HG03139 (cell line): ENCODE measurements around the gene MACROD2.

Experiments
- ATAC-seq: cut with Tn5 transposase; IDR thresholded peaks from one replicate; pipeline ENCODE4 v1.9.1; 2021; ENCODE audit not compliant: unreplicated experiment

MACROD2 gene

DNA sequence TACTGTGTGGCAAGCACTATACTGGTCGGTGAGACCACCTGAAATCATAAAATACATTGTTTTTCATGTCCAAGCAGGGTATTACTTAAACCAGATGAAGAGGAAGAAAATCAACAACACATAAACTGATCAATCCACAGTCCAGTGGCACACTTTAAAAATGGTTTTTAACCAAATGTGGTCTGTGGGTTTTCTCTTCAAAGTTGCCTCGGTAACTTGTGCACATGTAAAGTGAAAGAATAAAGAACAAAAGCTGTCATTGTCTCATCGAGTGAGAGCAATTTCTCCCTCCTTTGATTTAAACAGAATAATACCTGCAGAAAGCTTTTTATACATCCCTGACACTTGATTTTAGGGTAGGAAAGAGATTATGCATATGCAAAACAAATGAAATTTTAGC, 338.4 kb downstream of the MACROD2 start:
- no peak for ATAC-seq

GRCh38 chr20:14334306-14334930, 339.1 kb downstream of the MACROD2 start:
- ATAC-seq, result no peak

GRCh38 chr20:14335052-14335451, 339.7 kb downstream of the MACROD2 start:
- no peak for ATAC-seq

- ATAC-seq, result no peak
These were observed 341.4 kb downstream of the MACROD2 start for GRCh38 chr20:14336686-14337085.

DNA sequence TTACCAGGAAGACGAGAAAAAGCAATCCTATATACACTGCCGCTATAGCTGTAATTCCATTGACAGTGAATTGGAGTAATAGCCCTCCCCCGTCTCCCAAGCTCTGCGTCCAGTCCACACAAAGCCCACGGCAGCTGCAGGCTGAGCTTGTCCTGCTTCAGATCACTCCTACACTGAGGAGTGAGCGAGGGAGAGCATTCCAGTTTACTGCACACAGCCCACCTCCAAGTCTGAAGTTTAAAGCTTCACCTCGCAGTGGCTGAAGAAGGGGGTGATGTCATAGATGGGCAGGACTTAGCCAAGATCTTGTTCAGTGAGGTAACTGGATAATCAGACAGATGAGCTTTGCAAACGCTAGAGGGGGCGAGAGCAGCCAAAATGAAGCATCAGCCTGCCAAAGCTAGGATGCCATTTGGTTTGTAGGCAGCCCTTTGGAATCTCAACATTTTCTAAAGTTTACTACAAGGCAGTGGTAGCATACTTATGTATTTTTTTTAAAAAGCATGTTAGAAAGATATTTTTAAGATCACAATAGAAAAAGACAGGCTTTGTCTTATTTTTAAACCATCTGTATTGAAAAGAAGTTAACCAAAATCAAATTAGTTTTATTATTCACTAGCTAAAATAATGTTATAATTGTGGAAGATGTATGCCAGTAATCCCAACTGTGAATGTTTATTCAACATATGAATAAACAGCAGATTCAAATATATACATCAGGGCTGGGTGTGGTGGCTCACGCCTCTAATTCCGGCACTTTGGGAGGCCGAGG, 342.3 kb downstream of the MACROD2 start, which contains the start of gene FLRT3:
Gene FLRT3, minus strand, starts transcription at position 213 of the 772 bp plus-strand sequence. CDS start 10,106 bp downstream, outside the sequence.
- peak; percentile 93 for ATAC-seq

GRCh38 chr20:14341801-14342200, 346.5 kb downstream of the MACROD2 start:
- no peak for ATAC-seq

DNA sequence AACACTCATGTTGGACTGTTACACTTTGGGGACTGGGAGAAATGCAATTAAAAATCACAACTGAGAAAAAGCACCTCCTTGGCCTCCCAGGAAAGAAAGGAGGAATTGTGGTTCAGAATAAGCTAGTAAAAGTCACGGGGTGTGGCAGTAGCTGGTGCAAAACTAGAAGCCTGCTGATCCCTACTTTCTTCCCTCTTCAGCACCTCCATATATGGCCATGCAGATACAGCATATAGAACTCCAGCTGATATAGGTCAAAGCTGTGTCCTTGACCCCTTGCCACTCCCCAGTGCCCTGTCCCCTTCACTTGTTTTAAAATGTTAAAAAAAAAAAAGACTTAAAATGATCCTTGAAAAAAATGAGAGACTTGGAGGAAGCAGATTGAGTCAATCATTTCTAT, 347.6 kb downstream of the MACROD2 start:
- no peak for ATAC-seq

GRCh38 chr20:14343491-14344065, 348.3 kb downstream of the MACROD2 start:
- ATAC-seq, result no peak

DNA sequence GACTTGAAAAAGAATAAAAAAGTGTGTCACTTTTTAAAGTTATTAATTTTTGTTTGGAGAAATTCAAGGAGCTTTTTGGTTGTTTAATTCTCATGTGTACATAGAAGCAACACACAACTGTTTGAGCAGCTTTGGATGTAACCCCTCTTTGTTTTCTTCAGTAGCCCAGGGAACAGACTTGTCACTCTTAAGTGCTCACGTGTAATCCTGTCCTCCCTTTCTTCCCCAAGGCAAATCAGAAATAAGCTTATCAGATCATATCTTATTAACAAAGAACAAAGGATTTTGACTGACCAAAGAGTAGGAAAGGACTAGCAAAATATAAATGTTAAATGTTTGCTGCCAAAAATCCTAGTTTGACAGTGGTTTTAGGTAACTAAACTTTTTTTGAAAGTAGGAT, 349.4 kb downstream of the MACROD2 start:
- no peak for ATAC-seq

DNA sequence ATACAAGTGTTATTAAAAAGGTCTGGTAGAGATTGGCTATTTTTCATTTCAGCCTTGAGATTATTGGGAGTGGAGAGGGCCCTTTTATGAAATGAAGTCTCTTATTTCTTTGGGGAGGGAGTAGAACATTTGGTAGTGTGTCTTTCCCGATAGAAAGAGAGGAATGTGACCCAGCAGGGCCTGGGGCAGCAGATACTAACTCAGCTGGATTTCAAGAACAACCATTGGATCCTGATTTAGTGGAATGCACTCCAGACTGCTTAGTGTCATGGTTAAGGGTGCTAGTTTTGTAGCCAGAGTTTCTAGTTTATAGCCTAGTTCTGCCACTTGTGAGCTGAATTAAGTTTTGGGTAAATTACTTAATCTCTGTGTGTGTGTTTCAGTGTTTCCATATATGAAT, 360.5 kb downstream of the MACROD2 start:
- no peak for ATAC-seq

- no peak for ATAC-seq
These were observed 365.1 kb downstream of the MACROD2 start for GRCh38 chr20:14360416-14360815.

DNA sequence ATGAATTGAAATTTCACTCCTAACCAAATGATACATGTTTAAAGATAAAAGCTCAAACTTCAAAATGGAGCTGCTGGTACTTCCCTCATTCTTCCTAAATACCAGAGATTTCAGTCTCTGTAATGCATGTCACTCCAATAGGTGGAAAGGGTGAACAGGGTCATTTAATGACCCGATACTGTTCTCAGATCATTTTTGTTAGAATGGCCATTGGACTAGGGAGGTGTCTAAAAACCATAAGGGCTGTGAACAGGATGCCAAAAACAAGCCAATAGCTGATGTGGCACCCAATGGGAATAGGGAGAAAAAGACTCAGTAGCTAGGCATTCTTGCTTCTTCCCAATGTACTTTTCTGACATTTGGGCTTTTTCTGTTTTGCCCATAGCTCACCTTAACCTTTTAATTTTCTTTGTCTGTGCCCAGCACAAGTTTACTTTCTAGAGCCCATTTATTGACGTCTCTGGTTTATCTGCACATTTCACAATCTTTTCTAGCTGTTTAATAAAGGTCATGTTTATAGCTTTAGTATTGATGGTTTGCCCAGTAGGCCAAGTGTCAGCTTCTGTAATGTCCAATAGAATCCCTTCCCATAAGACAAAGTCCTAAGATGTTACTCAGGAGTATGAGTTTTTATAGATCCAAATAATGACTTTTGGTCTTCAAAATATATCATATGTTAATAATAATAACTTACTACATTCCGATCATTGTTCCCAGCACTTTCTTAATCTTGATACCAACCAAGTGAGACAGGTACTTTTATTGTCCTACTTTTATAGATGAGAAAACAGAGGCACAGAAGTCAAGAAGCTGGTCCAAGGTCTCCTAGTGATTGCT, 366.4 kb downstream of the MACROD2 start:
- no peak for ATAC-seq

GRCh38 chr20:14374196-14374595, 378.9 kb downstream of the MACROD2 start:
- no peak for ATAC-seq

- ATAC-seq, result no peak
These were observed 380.2 kb downstream of the MACROD2 start for GRCh38 chr20:14375416-14375985.

DNA sequence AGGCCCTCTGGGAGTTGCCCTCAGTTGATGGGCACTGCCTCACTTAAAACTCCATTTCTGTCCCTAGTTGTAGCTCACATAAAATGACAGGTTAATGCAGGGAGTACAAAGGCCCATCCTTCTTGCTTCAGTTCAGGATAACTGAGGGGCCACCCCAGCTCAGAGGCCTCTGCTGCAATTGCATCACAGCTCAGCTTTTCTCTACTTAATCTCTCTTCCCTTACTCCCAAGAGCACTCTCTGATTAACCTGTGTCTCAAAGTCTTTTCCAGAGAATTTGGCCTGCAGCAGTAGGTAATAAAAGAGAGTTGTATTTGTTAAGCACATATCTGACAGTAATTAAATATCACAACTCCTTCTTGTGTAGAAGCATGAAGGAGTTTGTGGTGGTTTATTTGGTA, 383.0 kb downstream of the MACROD2 start:
- no peak for ATAC-seq

DNA sequence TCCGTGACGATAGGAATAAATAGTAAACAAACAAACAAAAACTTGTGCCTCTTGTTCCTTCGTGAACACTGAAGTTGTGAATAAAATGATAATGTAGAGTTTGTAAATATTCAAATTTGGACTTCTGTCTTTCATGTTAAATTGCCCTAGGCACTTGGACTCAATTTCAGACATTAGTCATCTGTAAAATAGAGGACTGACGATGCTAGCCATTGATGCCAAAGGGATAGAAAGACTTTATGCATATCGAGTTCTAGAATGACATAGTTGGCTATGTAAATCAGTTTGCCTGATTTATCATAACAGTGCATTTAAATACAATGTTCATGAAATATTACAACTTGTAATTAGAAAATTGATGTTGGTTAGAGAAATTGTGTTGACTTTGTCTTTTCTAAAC, 388.0 kb downstream of the MACROD2 start:
- no peak for ATAC-seq

DNA sequence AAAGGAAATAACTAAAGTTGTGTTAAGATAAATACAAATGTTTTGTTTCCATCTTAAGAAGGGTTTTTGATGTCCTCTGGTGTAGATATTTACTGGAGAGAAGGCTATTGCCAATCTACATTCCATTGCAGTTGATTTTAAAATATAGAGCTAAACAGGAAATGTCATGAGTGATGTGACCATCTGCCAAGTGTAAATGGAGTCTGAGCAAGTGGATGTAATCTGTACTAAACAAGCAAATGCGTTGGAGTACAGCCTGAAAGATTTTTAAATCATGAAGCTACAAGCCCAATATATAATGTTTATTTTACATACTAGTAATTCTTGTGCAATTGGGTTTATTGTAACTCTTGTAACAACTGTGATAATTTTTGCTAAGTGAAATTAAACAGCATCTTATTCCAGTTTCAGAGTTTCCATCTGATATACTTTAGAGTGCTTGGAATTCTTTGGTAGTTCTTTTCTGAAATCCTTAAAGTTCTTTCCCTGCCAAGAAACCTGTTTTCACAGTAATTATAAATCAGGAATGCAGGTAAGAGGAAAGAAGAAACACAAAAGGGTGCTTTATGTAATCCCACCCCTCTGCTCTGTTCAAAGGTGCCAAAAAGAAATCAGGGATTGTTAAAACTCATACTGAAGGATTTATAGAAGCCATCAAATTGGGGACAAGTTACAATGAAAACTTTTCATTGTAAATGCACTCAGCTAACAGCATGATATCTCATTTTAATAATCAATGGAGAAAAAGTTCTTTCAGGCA, 389.3 kb downstream of the MACROD2 start:
- ATAC-seq, result no peak

- ATAC-seq, result no peak
These were observed 389.9 kb downstream of the MACROD2 start for GRCh38 chr20:14385176-14385740.

GRCh38 chr20:14386726-14387125, 391.4 kb downstream of the MACROD2 start:
- no peak for ATAC-seq
